Loucy (cell line): Measurements from ENCODE around the gene KAT2A.

Experiments
- CTCF ChIP-seq: fragments of 200-600 bp; sonication (generic); conservative IDR thresholded peaks from 2 replicates; pipeline ENCODE4 v1.5.1; 2014; ENCODE audit warnings: mild to moderate bottlenecking, antibody characterized with exemption, low read length
- EZH2phosphoT487 ChIP-seq: fragments of 200-600 bp; IDR thresholded peaks from 2 replicates; pipeline ENCODE4 v1.6.1; 2018; ENCODE audit warnings: antibody characterized with exemption, mild to moderate bottlenecking, moderate library complexity, borderline replicate concordance

GRCh38 chr17:42112552-42113176 is 8.5 kb downstream of the KAT2A start, which contains the start of gene DHX58:
- TF ChIP-seq CTCF = no peak
- TF ChIP-seq EZH2phosphoT487 = no peak
